NK-92 (cell line): ENCODE results near the gene IL17C.
"Not testable (repeated sequence)": the region's sequence is repeated elsewhere in the genome, so short reads cannot be mapped to it uniquely, and the experiment has no call there.

Experiments used
- DNase-seq: peaks from one replicate; lab custom pipeline; 2025; ENCODE audit not compliant: unreplicated experiment; lab: John Stamatoyannopoulos, UW

The IL17C gene

GRCh38 chr16:88658714-88659113 lies 20.3 kb downstream of the IL17C start:
- DNase-seq = no peak

- DNase-seq = no peak
Measured at GRCh38 chr16:88659160-88659559, 20.8 kb downstream of the IL17C start.

GRCh38 chr16:88661468-88661867 lies 23.1 kb downstream of the IL17C start:
- DNase-seq = no peak

GRCh38 chr16:88662222-88662842 lies 24.0 kb downstream of the IL17C start:
- DNase-seq = no peak

GRCh38 chr16:88662843-88663606 lies 24.7 kb downstream of the IL17C start, which contains the start of gene MVD:
TSS of gene MVD (minus strand) at chr16:88663091. CDS start at chr16:88663080, 11 bp downstream.
- peak; percentile 83 for DNase-seq

- DNase-seq = no peak
Measured at GRCh38 chr16:88665148-88665547, 26.8 kb downstream of the IL17C start.

- DNase-seq = no peak
Measured at GRCh38 chr16:88665570-88665969, 27.2 kb downstream of the IL17C start.

GRCh38 chr16:88667461-88667860 lies 29.1 kb downstream of the IL17C start:
- no peak for DNase-seq

- DNase-seq = not testable (repeated sequence)
Measured at GRCh38 chr16:88669493-88669892, 31.1 kb downstream of the IL17C start.

GRCh38 chr16:88669980-88670379 lies 31.6 kb downstream of the IL17C start:
- no peak for DNase-seq

- no peak for DNase-seq
Measured at GRCh38 chr16:88671806-88672205, 33.4 kb downstream of the IL17C start.

- no peak for DNase-seq
Measured at GRCh38 chr16:88672776-88673175, 34.4 kb downstream of the IL17C start.

GRCh38 chr16:88673716-88674379 lies 35.5 kb downstream of the IL17C start:
- no peak for DNase-seq

- no peak for DNase-seq
Measured at GRCh38 chr16:88676502-88677242, 38.3 kb downstream of the IL17C start.

- no peak for DNase-seq
Measured at GRCh38 chr16:88677721-88678120, 39.3 kb downstream of the IL17C start.

GRCh38 chr16:88678224-88678979 lies 40.0 kb downstream of the IL17C start:
- DNase-seq = no peak

GRCh38 chr16:88680554-88681083 lies 42.2 kb downstream of the IL17C start:
- no peak for DNase-seq

- no peak for DNase-seq
Measured at GRCh38 chr16:88681084-88681680, 42.8 kb downstream of the IL17C start.

- DNase-seq = no peak
Measured at GRCh38 chr16:88681709-88682451, 43.5 kb downstream of the IL17C start.
